ENCODE data around the gene CEMIP2.

Gene CEMIP2

GRCh38 chr9:71672573-71672972, 95.7 kb downstream of the CEMIP2 start:
- no peak overlapping the region for H2AFZ ChIP-seq (ENCODE audit: low read depth, low read length, severe bottlenecking)
- no peaks in the 10 kb centered on the region for H3K36me3 ChIP-seq (ENCODE audit: low read length)
- no peak overlapping the region for H3K4me3 ChIP-seq (ENCODE audit: insufficient read depth, low read length, poor library complexity, severe bottlenecking)
- no peaks in the 10 kb centered on the region for H4K20me1 ChIP-seq (ENCODE audit: low read depth, low read length)
- no peak overlapping the region for H3K27ac ChIP-seq (ENCODE audit: low read depth, low read length)
- no peaks in the 10 kb centered on the region for H3F3A ChIP-seq (ENCODE audit: insufficient read depth)
- H3K27me3 ChIP-seq (ENCODE audit: low read length): no peaks in the 10 kb centered on the region
- H3K9me3 ChIP-seq (ENCODE audit: insufficient read depth, low read length): no peaks in the 10 kb centered on the region
- no peak for TF ChIP-seq CTCF (IDR thresholded peaks at IDR 0.05; ENCODE audit: insufficient read depth, low read length, poor library complexity, severe bottlenecking)
- TF ChIP-seq EZH2phosphoT487 (conservative IDR thresholded peaks at IDR 0.05; ENCODE audit: low read length): no peak
- H3K9ac ChIP-seq (ENCODE audit: low read length): no peak overlapping the region
- no peaks in the 10 kb centered on the region for H3K9me2 ChIP-seq (replicated peaks; ENCODE audit: insufficient read depth, low read length)
- no peaks in the 10 kb centered on the region for H3K79me2 ChIP-seq (ENCODE audit: insufficient read depth, low read length)
- H3K4me2 ChIP-seq (ENCODE audit: low read depth, low read length, poor library complexity, severe bottlenecking): no peak overlapping the region

- Histone ChIP-seq H4K20me1 (ENCODE audit: low read depth, low read length) (no peaks in the 10 kb centered on the region), H3K9me3 (ENCODE audit: insufficient read depth, low read length) (no peaks in the 10 kb centered on the region), H2AFZ (ENCODE audit: low read depth, low read length, severe bottlenecking) (no peak overlapping the region), H3K4me2 (ENCODE audit: low read depth, low read length, poor library complexity, severe bottlenecking) (no peak overlapping the region), H3K27ac (ENCODE audit: low read depth, low read length) (no peak overlapping the region), H3K4me3 (ENCODE audit: insufficient read depth, low read length, poor library complexity, severe bottlenecking) (no peak overlapping the region), H3K79me2 (ENCODE audit: insufficient read depth, low read length) (no peaks in the 10 kb centered on the region), H3F3A (ENCODE audit: insufficient read depth) (no peaks in the 10 kb centered on the region), H3K9me2 (replicated peaks; ENCODE audit: insufficient read depth, low read length) (no peaks in the 10 kb centered on the region), H3K36me3 (ENCODE audit: low read length) (no peaks in the 10 kb centered on the region), H3K9ac (ENCODE audit: low read length) (no peak overlapping the region), H3K27me3 (ENCODE audit: low read length) (no peaks in the 10 kb centered on the region; the same call in 1 of the 2 replicates)
- TF ChIP-seq CTCF (IDR thresholded peaks at IDR 0.05; ENCODE audit: insufficient read depth, low read length, poor library complexity, severe bottlenecking): no peak
- no peak for TF ChIP-seq EZH2phosphoT487 (conservative IDR thresholded peaks at IDR 0.05; ENCODE audit: low read length)
These were observed 97.0 kb downstream of the CEMIP2 start for GRCh38 chr9:71671289-71671688.

- no peak for TF ChIP-seq EZH2phosphoT487 (conservative IDR thresholded peaks at IDR 0.05; ENCODE audit: low read length)
- no peak for TF ChIP-seq CTCF (IDR thresholded peaks at IDR 0.05; ENCODE audit: insufficient read depth, low read length, poor library complexity, severe bottlenecking)
- no peaks in the 10 kb centered on the region for H4K20me1 ChIP-seq (ENCODE audit: low read depth, low read length)
These were observed 98.2 kb downstream of the CEMIP2 start for GRCh38 chr9:71670121-71670520.

More at GRCh38 chr9:71670121-71670520, 98.2 kb downstream of the CEMIP2 start:
- H3K4me2 ChIP-seq (ENCODE audit: low read depth, low read length, poor library complexity, severe bottlenecking): no peak overlapping the region
- H2AFZ ChIP-seq (ENCODE audit: low read depth, low read length, severe bottlenecking): no peak overlapping the region
- H3K27me3 ChIP-seq (ENCODE audit: low read length): no peaks in the 10 kb centered on the region; the same call in 1 of the 2 replicates
- no peaks in the 10 kb centered on the region for H3K36me3 ChIP-seq (ENCODE audit: low read length)
- no peaks in the 10 kb centered on the region for H3K9me2 ChIP-seq (replicated peaks; ENCODE audit: insufficient read depth, low read length)
- no peaks in the 10 kb centered on the region for H3K9me3 ChIP-seq (ENCODE audit: insufficient read depth, low read length)
- H3K9ac ChIP-seq (ENCODE audit: low read length): no peak overlapping the region
- H3F3A ChIP-seq (ENCODE audit: insufficient read depth): no peaks in the 10 kb centered on the region
- H3K4me3 ChIP-seq (ENCODE audit: insufficient read depth, low read length, poor library complexity, severe bottlenecking): no peak overlapping the region
- H3K27ac ChIP-seq (ENCODE audit: low read depth, low read length): no peak overlapping the region
- no peaks in the 10 kb centered on the region for H3K79me2 ChIP-seq (ENCODE audit: insufficient read depth, low read length)

Measured in SU-DHL-6 (cell line).